Measurements from ENCODE around the gene NMNAT2. TPM values are rescaled to one million over a fixed set of nuclear protein-coding genes. Genes with fewer than 3 reads are reported as not detected.

NMNAT2 gene
- total and polyA plus RNA-seq, 10 of the 15 experiments (the other 5 are each of a cell fraction or from before 2014, with no cell fraction given) = 0.02 to 2.0 (median 0.60) TPM

GRCh38 chr1:183212870-183213269 is 205.3 kb downstream of the NMNAT2 start:
- intact Hi-C loops (cut with micrococcal nuclease; ENCODE audit: unreplicated experiment) (loop anchor here (10.0 kb wide), 1 partner anchor 62 kb away; no protein-coding TSS in a partner anchor), in situ Hi-C loops (cut with MboI) (no loop called here)
- SMC1A ChIA-PET (ENCODE audit: uncharacterized antibody, unreplicated experiment) = interaction anchor here (1.0 to 1.1 kb wide), 2 partner anchors 8 to 13 kb away, joined by 3 read pairs; no protein-coding TSS in a partner anchor
- CTCF ChIA-PET = no interaction called here
- no peaks in the 10 kb centered on the region for H3K9me3 ChIP-seq (replicated peaks; ENCODE audit: control insufficient read depth, insufficient read depth, low read length)
- H3K9ac ChIP-seq (ENCODE audit: control insufficient read depth, insufficient read depth, low read length) = no peak overlapping the region
- POLR2A ChIA-PET = no interaction called here
- no peaks in the 10 kb centered on the region for H4K20me1 ChIP-seq (ENCODE audit: control insufficient read depth, insufficient read depth)
- FAIRE-seq (no peak), DNase-seq (ENCODE audit: low read depth, low spot score) (no peak), ATAC-seq (no peak)
- no peaks in the 10 kb centered on the region for H3K79me2 ChIP-seq (ENCODE audit: control insufficient read depth, insufficient read depth, low read length)
- no peak overlapping the region for H2AFZ ChIP-seq (ENCODE audit: control insufficient read depth, low read depth, low read length)
- RAD21 ChIA-PET (ENCODE audit: unreplicated experiment) = interaction anchor here (0.9 kb wide), 1 partner anchor 15 kb away, joined by 3 read pairs; no protein-coding TSS in a partner anchor
- H3K36me3 ChIP-seq (ENCODE audit: control insufficient read depth in 2 of 2, insufficient read depth in 2 of 2, low read length in 1 of 2) = no peaks in the 10 kb centered on the region
- H3K4me1 ChIP-seq (ENCODE audit: control insufficient read depth, insufficient read depth, low read length) = no peaks in the 10 kb centered on the region
- no peak overlapping the region for H3K4me3 ChIP-seq
- H3K27me3 ChIP-seq (replicated peaks in 1 of 2; ENCODE audit: control insufficient read depth in 2 of 2, insufficient read depth in 2 of 2, low read length in 1 of 2) = no peaks in the 10 kb centered on the region; a peak in 1 of 4 replicates
- no TSS peak for BruUV-seq (replicated peaks)
- WGBS (ENCODE audit: insufficient coverage, insufficient replicate concordance, low lambda C conversion rate, missing lambda C conversion rate) = 26% methylated on average over 1 of the region's 1 CpG
- H3K27ac ChIP-seq (ENCODE audit: control insufficient read depth, insufficient read depth) = no peak overlapping the region
- no peak overlapping the region for H3K4me2 ChIP-seq (ENCODE audit: control insufficient read depth, insufficient read depth)
- TF ChIP-seq, protein P1, sequence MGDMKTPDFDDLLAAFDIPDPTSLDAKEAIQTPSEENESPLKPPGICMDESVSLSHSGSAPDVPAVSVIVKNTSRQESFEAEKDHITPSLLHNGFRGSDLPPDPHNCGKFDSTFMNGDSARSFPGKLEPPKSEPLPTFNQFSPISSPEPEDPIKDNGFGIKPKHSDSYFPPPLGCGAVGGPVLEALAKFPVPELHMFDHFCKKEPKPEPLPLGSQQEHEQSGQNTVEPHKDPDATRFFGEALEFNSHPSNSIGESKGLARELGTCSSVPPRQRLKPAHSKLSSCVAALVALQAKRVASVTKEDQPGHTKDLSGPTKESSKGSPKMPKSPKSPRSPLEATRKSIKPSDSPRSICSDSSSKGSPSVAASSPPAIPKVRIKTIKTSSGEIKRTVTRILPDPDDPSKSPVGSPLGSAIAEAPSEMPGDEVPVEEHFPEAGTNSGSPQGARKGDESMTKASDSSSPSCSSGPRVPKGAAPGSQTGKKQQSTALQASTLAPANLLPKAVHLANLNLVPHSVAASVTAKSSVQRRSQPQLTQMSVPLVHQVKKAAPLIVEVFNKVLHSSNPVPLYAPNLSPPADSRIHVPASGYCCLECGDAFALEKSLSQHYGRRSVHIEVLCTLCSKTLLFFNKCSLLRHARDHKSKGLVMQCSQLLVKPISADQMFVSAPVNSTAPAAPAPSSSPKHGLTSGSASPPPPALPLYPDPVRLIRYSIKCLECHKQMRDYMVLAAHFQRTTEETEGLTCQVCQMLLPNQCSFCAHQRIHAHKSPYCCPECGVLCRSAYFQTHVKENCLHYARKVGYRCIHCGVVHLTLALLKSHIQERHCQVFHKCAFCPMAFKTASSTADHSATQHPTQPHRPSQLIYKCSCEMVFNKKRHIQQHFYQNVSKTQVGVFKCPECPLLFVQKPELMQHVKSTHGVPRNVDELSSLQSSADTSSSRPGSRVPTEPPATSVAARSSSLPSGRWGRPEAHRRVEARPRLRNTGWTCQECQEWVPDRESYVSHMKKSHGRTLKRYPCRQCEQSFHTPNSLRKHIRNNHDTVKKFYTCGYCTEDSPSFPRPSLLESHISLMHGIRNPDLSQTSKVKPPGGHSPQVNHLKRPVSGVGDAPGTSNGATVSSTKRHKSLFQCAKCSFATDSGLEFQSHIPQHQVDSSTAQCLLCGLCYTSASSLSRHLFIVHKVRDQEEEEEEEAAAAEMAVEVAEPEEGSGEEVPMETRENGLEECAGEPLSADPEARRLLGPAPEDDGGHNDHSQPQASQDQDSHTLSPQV (IDR thresholded peaks at IDR 0.05) = no peak
- TF ChIP-seq MYC (IDR thresholded peaks at IDR 0.05; ENCODE audit: insufficient read depth, insufficient read length, insufficient replicate concordance, low read length, severe bottlenecking) = no peak
- TF ChIP-seq MAX (IDR thresholded peaks at IDR 0.05; ENCODE audit: low read depth, low read length) = no peak
- no peak for TF ChIP-seq ETV6 (conservative IDR thresholded peaks at IDR 0.05 in 1 of 2, IDR thresholded peaks at IDR 0.05 in 1 of 2; ENCODE audit: borderline replicate concordance in 1 of 2, low read depth in 1 of 2)
- TF ChIP-seq, protein P2, sequence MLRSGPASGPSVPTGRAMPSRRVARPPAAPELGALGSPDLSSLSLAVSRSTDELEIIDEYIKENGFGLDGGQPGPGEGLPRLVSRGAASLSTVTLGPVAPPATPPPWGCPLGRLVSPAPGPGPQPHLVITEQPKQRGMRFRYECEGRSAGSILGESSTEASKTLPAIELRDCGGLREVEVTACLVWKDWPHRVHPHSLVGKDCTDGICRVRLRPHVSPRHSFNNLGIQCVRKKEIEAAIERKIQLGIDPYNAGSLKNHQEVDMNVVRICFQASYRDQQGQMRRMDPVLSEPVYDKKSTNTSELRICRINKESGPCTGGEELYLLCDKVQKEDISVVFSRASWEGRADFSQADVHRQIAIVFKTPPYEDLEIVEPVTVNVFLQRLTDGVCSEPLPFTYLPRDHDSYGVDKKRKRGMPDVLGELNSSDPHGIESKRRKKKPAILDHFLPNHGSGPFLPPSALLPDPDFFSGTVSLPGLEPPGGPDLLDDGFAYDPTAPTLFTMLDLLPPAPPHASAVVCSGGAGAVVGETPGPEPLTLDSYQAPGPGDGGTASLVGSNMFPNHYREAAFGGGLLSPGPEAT (IDR thresholded peaks at IDR 0.05; ENCODE audit: low read depth) = no peak
- no peak for TF ChIP-seq HDGF (IDR thresholded peaks at IDR 0.05)
- no peak for TF ChIP-seq STAT1 (conservative IDR thresholded peaks at IDR 0.05)
- TF ChIP-seq EZH2 (IDR thresholded peaks at IDR 0.05; ENCODE audit: borderline replicate concordance, control insufficient read depth, low read depth, low read length) = no peak
- TF ChIP-seq TAF1 (IDR thresholded peaks at IDR 0.05; ENCODE audit: borderline replicate concordance, low read depth, low read length) = no peak
- no peak for TF ChIP-seq ZBTB33 (IDR thresholded peaks at IDR 0.05)
- no peak for TF ChIP-seq RELA (IDR thresholded peaks at IDR 0.05; ENCODE audit: borderline replicate concordance, partially characterized antibody)
- no peak for TF ChIP-seq ZZZ3 (IDR thresholded peaks at IDR 0.05; ENCODE audit: control insufficient read depth, insufficient read length, low read depth)
- no peak for TF ChIP-seq NFXL1 (IDR thresholded peaks at IDR 0.05; ENCODE audit: borderline replicate concordance)
- TF ChIP-seq SP1 (IDR thresholded peaks at IDR 0.05; ENCODE audit: low read depth, low read length) = no peak
- TF ChIP-seq USF1 (IDR thresholded peaks at IDR 0.05; ENCODE audit: borderline replicate concordance, extremely low read length, insufficient read depth, low read depth, low read length) = no peak

All from GM12878 (cell line).